ENCODE results near the gene MLYCD. TPM values are rescaled to one million over a fixed set of nuclear protein-coding genes. Genes with fewer than 3 reads are reported as not detected.

The MLYCD gene
- polyA plus RNA-seq, 1 donor from 2014 or later = 2.4 TPM

DNA sequence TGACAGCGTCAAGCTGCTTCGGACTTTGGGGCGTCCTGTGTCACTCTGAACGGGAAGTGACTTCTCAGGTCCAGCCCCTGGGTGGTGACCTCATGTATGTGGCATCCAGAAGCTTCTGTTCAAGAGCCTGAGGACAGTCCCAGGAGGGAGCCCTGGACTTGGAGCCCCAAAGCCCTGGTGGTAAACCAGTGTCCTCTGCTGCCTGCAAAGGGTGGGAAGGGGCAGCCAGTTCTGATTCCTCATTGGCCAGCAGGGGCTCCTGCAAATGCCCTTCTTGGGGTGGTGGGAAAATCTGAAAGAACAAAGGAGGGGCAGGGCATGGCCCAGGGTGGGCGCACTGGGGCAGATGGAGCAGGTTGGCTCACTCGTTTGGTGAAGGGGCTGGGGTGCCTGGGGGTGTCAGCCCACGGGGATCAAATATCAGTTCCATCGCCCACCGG, 55.7 kb downstream of the MLYCD start:
- no peak overlapping the region for H2AFZ ChIP-seq (ENCODE audit: low read depth, low read length)
- no peak overlapping the region for H3K27ac ChIP-seq (ENCODE audit: low read length)
- H3K4me2 ChIP-seq (ENCODE audit: low read length) = no peak overlapping the region
- no peaks in the 10 kb centered on the region for H4K20me1 ChIP-seq (ENCODE audit: insufficient read depth)
- no peaks in the 10 kb centered on the region for H3K27me3 ChIP-seq (ENCODE audit: insufficient read depth, low read depth, low read length)
- no peaks in the 10 kb centered on the region for H3K79me2 ChIP-seq (replicated peaks; ENCODE audit: insufficient read depth, low read length)
- no peak for TF ChIP-seq EP300 (conservative IDR thresholded peaks at IDR 0.05; ENCODE audit: poor library complexity, severe bottlenecking)
- TF ChIP-seq EZH2 (IDR thresholded peaks at IDR 0.05; ENCODE audit: borderline replicate concordance, insufficient read depth, low read length, poor library complexity, severe bottlenecking) = no peak
- TF ChIP-seq, protein P1, sequence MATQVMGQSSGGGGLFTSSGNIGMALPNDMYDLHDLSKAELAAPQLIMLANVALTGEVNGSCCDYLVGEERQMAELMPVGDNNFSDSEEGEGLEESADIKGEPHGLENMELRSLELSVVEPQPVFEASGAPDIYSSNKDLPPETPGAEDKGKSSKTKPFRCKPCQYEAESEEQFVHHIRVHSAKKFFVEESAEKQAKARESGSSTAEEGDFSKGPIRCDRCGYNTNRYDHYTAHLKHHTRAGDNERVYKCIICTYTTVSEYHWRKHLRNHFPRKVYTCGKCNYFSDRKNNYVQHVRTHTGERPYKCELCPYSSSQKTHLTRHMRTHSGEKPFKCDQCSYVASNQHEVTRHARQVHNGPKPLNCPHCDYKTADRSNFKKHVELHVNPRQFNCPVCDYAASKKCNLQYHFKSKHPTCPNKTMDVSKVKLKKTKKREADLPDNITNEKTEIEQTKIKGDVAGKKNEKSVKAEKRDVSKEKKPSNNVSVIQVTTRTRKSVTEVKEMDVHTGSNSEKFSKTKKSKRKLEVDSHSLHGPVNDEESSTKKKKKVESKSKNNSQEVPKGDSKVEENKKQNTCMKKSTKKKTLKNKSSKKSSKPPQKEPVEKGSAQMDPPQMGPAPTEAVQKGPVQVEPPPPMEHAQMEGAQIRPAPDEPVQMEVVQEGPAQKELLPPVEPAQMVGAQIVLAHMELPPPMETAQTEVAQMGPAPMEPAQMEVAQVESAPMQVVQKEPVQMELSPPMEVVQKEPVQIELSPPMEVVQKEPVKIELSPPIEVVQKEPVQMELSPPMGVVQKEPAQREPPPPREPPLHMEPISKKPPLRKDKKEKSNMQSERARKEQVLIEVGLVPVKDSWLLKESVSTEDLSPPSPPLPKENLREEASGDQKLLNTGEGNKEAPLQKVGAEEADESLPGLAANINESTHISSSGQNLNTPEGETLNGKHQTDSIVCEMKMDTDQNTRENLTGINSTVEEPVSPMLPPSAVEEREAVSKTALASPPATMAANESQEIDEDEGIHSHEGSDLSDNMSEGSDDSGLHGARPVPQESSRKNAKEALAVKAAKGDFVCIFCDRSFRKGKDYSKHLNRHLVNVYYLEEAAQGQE (IDR thresholded peaks at IDR 0.05; ENCODE audit: borderline replicate concordance) = no peak
- TF ChIP-seq TAF1 (IDR thresholded peaks at IDR 0.05; ENCODE audit: low read depth) = no peak
- no peak for TF ChIP-seq SMC3 (conservative IDR thresholded peaks at IDR 0.05; ENCODE audit: poor library complexity)
- H3K4me3 ChIP-seq (ENCODE audit: low read length) = no peak overlapping the region
- H3K9ac ChIP-seq (ENCODE audit: low read length) = no peak overlapping the region
- H3F3A ChIP-seq (ENCODE audit: insufficient read depth, low read length, poor library complexity, severe bottlenecking) = no peaks in the 10 kb centered on the region
- H3K9me3 ChIP-seq (ENCODE audit: low read length) = no peaks in the 10 kb centered on the region
- H3K36me3 ChIP-seq (ENCODE audit: insufficient read depth, low read length) = no peaks in the 10 kb centered on the region
- no peaks in the 10 kb centered on the region for H3K9me2 ChIP-seq (ENCODE audit: insufficient read depth, low read length)

DNA sequence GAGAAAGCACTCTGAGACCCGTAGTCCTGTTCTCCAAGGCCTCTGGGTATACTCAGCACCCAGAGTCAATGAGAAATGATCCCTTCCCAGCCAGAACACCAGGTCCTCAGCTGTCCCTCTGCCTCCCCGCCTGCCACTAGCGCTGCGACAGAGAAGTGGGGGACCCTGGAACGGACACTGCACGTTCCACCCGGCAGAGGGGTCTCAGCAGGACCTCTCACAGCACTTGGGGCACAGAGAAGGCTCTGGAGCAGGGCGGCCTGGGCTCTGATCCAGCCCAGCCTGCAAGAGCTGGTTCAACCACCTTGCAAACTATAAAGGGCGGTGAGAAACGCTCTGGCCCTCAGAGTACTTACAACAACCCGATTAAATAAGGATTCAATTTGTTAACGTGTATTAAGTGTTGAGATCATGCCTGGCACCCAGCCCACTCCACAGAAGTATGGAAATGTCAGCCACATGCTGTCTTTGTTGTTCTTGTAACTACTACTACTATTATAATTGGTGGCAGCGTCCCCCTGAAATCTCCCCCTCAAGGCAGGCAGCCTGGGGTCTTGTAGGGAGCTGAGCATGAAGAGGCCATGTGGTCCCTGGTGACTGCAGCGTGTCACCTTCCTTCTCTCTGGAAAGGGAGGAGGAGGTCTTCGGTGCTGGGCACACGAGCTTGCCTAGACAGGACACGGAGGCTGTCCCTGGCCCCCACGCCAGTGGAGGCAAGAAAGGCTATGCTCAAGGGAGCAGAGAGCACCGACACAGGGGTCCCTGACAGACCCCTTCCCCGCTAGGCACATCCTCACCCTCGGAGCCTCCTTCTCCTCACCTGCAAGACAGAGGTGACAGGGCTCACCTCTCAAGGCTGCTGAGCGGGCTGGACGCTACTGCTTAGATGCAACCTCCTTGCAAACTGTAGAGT, 56.6 kb downstream of the MLYCD start:
- H4K20me1 ChIP-seq (ENCODE audit: insufficient read depth) = no peaks in the 10 kb centered on the region
- no peaks in the 10 kb centered on the region for H3K79me2 ChIP-seq (replicated peaks; ENCODE audit: insufficient read depth, low read length)
- H3K9me2 ChIP-seq (ENCODE audit: insufficient read depth, low read length) = no peaks in the 10 kb centered on the region
- H2AFZ ChIP-seq (ENCODE audit: low read depth, low read length) = no peak overlapping the region
- no peak overlapping the region for H3K4me2 ChIP-seq (ENCODE audit: low read length)
- no peak overlapping the region for H3K27ac ChIP-seq (ENCODE audit: low read length)
- no peaks in the 10 kb centered on the region for H3K9me3 ChIP-seq (ENCODE audit: low read length)
- no peak overlapping the region for H3K9ac ChIP-seq (ENCODE audit: low read length)
- no peak overlapping the region for H3K4me3 ChIP-seq (ENCODE audit: low read length)
- no peaks in the 10 kb centered on the region for H3K36me3 ChIP-seq (ENCODE audit: insufficient read depth, low read length)
- no peaks in the 10 kb centered on the region for H3K27me3 ChIP-seq (ENCODE audit: insufficient read depth, low read depth, low read length)
- no peaks in the 10 kb centered on the region for H3F3A ChIP-seq (ENCODE audit: insufficient read depth, low read length, poor library complexity, severe bottlenecking)
- TF ChIP-seq SMC3 (conservative IDR thresholded peaks at IDR 0.05; ENCODE audit: poor library complexity) (no peak), EP300 (conservative IDR thresholded peaks at IDR 0.05; ENCODE audit: poor library complexity, severe bottlenecking) (no peak), MXI1 (conservative IDR thresholded peaks at IDR 0.05; ENCODE audit: poor library complexity, severe bottlenecking) (no peak), TAF1 (IDR thresholded peaks at IDR 0.05; ENCODE audit: low read depth) (no peak)
- TF ChIP-seq, protein P2, sequence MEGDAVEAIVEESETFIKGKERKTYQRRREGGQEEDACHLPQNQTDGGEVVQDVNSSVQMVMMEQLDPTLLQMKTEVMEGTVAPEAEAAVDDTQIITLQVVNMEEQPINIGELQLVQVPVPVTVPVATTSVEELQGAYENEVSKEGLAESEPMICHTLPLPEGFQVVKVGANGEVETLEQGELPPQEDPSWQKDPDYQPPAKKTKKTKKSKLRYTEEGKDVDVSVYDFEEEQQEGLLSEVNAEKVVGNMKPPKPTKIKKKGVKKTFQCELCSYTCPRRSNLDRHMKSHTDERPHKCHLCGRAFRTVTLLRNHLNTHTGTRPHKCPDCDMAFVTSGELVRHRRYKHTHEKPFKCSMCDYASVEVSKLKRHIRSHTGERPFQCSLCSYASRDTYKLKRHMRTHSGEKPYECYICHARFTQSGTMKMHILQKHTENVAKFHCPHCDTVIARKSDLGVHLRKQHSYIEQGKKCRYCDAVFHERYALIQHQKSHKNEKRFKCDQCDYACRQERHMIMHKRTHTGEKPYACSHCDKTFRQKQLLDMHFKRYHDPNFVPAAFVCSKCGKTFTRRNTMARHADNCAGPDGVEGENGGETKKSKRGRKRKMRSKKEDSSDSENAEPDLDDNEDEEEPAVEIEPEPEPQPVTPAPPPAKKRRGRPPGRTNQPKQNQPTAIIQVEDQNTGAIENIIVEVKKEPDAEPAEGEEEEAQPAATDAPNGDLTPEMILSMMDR (IDR thresholded peaks at IDR 0.05; ENCODE audit: poor library complexity, severe bottlenecking) = no peak

Data from neural cell (in vitro differentiated cells).